Hepatocyte (in vitro differentiated cells): ENCODE data around the gene DAND5. TPM values are rescaled to one million over a fixed set of nuclear protein-coding genes. Genes with fewer than 3 reads are reported as not detected.

Experiments used
- DNase-seq: peaks from one replicate; pipeline ENCODE4 v3.0.0-alpha.2; 2016; ENCODE audit warnings: low spot score
- H2AFZ ChIP-seq: fragments of 200-600 bp; sonication (generic); 2 replicates; pipeline ENCODE4 v1.6.0; 2016; ENCODE audit warnings: antibody characterized with exemption, mild to moderate bottlenecking
- H3K27ac ChIP-seq: fragments of 200-600 bp; sonication (generic); 2 replicates; pipeline ENCODE4 v1.5.1; 2016; ENCODE audit warnings: mild to moderate bottlenecking
- H3K27me3 ChIP-seq: fragments of 200-600 bp; sonication (generic); 2 replicates; pipeline ENCODE4 v1.6.1; 2016
- H3K36me3 ChIP-seq: fragments of 200-600 bp; sonication (generic); replicated peaks from 2 replicates; pipeline ENCODE4 v1.5.1; 2016; ENCODE audit warnings: low read depth; ENCODE audit not compliant: insufficient read depth
- H3K4me1 ChIP-seq: fragments of 200-600 bp; sonication (generic); 2 replicates; pipeline ENCODE4 v1.5.1; 2016; ENCODE audit warnings: mild to moderate bottlenecking, moderate library complexity; ENCODE audit not compliant: insufficient read depth
- H3K4me2 ChIP-seq: fragments of 200-600 bp; sonication (generic); 2 replicates; pipeline ENCODE4 v1.6.0; 2016
- H3K4me3 ChIP-seq: fragments of 200-600 bp; sonication (generic); 2 replicates; pipeline ENCODE4 v1.5.1; 2016; ENCODE audit warnings: mild to moderate bottlenecking
- H3K79me2 ChIP-seq: fragments of 200-600 bp; sonication (generic); 2 replicates; pipeline ENCODE4 v1.6.0; 2017; ENCODE audit warnings: mild to moderate bottlenecking
- H3K9me2 ChIP-seq: fragments of 200-600 bp; sonication (generic); replicated peaks from 2 replicates; pipeline ENCODE4 v1.6.0; 2017; ENCODE audit warnings: mild to moderate bottlenecking; ENCODE audit not compliant: insufficient read depth
- H3K9me3 ChIP-seq: fragments of 200-600 bp; sonication (generic); 2 replicates; pipeline ENCODE4 v1.5.1; 2016; ENCODE audit warnings: low read depth, mild to moderate bottlenecking
- H4K20me1 ChIP-seq: fragments of 200-600 bp; sonication (generic); 2 replicates; pipeline ENCODE4 v1.6.0; 2016; ENCODE audit warnings: mild to moderate bottlenecking; ENCODE audit not compliant: insufficient read depth, poor library complexity, severe bottlenecking
- CTCF ChIP-seq: fragments of 200-600 bp; sonication (generic); IDR thresholded peaks from 2 replicates; pipeline ENCODE4 v1.5.1; 2016; ENCODE audit warnings: antibody characterized with exemption, mild to moderate bottlenecking; ENCODE audit not compliant: poor library complexity
- EZH2 ChIP-seq: fragments of 200-600 bp; sonication (generic); IDR thresholded peaks from 2 replicates; pipeline ENCODE4 v1.6.1; 2016; ENCODE audit warnings: antibody characterized with exemption, mild to moderate bottlenecking, borderline replicate concordance
- EZH2phosphoT487 ChIP-seq: fragments of 200-600 bp; sonication (generic); IDR thresholded peaks from one replicate; pipeline ENCODE4 v1.6.1; 2018; ENCODE audit warnings: antibody characterized with exemption, mild to moderate bottlenecking, low read depth, moderate library complexity; ENCODE audit not compliant: unreplicated experiment, severe bottlenecking
- WGBS: methylation state at CpG from one replicate; pipeline ENCODE4 v1.1.6; 2016; ENCODE audit warnings: low lambda C conversion rate; ENCODE audit errors: missing lambda C conversion rate; 5-methylcytosine and 5-hydroxymethylcytosine counted together
- polyA plus RNA-seq: library from polyadenylated mRNA; unstranded; fragments of >200 nt; fragmentation: Nextera tagmentation; extraction: Ambion mirVana; gene quantifications from 2 replicates; pipeline ENCODE4 v1.2.1, GENCODE V29; 2016
- total RNA-seq: library from RNA; depleted of rRNA; stranded (reverse); fragments of >200 nt; gene quantifications from 2 replicates; pipeline ENCODE4 v1.2.3, GENCODE V29; 2014

Gene DAND5
- total and polyA plus RNA-seq, 2 experiments from 2014 or later, result 0.17 TPM; not detected in 1

DNA sequence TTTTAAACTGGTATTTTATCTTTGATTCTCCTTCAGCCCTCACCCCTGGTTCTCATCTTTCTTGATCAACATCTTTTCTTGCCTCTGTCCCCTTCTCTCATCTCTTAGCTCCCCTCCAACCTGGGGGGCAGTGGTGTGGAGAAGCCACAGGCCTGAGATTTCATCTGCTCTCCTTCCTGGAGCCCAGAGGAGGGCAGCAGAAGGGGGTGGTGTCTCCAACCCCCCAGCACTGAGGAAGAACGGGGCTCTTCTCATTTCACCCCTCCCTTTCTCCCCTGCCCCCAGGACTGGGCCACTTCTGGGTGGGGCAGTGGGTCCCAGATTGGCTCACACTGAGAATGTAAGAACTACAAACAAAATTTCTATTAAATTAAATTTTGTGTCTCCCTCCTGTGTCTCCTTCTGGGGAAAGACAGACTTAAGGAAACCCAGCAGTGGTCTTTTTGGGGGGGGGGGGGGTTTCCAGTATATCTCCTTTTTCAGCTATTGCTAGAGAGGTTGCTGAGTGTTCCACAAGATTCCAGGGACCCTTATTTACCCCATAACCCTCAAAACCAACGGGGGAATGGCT, 25.2 kb upstream of the DAND5 start:
- Histone ChIP-seq H3K79me2 (peaks cover 67% of the 10 kb centered on the region), H3K36me3 (no peaks in the 10 kb centered on the region), H3K4me2 (peak overlapping the region; percentile 29), H3K27ac (peak overlapping the region; percentile 88), H3K4me1 (peaks cover 48% of the 10 kb centered on the region), H3K27me3 (no peaks in the 10 kb centered on the region), H3K4me3 (no peak overlapping the region), H3K9me3 (no peaks in the 10 kb centered on the region), H4K20me1 (peaks cover 36% of the 10 kb centered on the region), H3K9me2 (no peaks in the 10 kb centered on the region), H2AFZ (no peak overlapping the region)
- WGBS, result 93% methylated on average over 2 of the region's 2 CpGs
- DNase-seq, result no peak
- TF ChIP-seq EZH2 (no peak), EZH2phosphoT487 (no peak), CTCF (no peak)

GRCh38 chr19:12945479-12946091, 23.8 kb upstream of the DAND5 start, which contains the start of gene RAD23A:
RAD23A (plus strand) TSS chr19:12945862; CDS start chr19:12945949, 87 bp downstream.
- Histone ChIP-seq H4K20me1 (peaks cover 22% of the 10 kb centered on the region), H3K9me3 (no peaks in the 10 kb centered on the region), H3K4me3 (peak within 1 kb of the TSS; percentile 48), H3K9me2 (no peaks in the 10 kb centered on the region), H3K27ac (peak within 1 kb of the TSS; percentile 96), H3K4me2 (peak within 1 kb of the TSS; percentile 88), H2AFZ (no peak within 1 kb of the TSS), H3K79me2 (peaks cover 53% of the 10 kb centered on the region), H3K36me3 (no peaks in the 10 kb centered on the region), H3K27me3 (no peaks in the 10 kb centered on the region), H3K4me1 (peaks cover 37% of the 10 kb centered on the region)
- peak; percentile 100 for DNase-seq
- TF ChIP-seq EZH2phosphoT487 (no peak), EZH2 (no peak), CTCF (no peak)
- under 1% methylated on average over 53 of the region's 62 CpGs for WGBS

GRCh38 chr19:12946092-12946721, 23.2 kb upstream of the DAND5 start:
- H3K9me2 ChIP-seq, result no peaks in the 10 kb centered on the region
- H3K27me3 ChIP-seq, result no peaks in the 10 kb centered on the region
- no peaks in the 10 kb centered on the region for H3K36me3 ChIP-seq
- peaks cover 31% of the 10 kb centered on the region for H3K4me1 ChIP-seq
- H2AFZ ChIP-seq, result no peak overlapping the region
- peak overlapping the region; percentile 48 for H3K4me3 ChIP-seq
- H3K27ac ChIP-seq, result peak overlapping the region; percentile 96
- peaks cover 51% of the 10 kb centered on the region for H3K79me2 ChIP-seq
- H4K20me1 ChIP-seq, result peaks cover 16% of the 10 kb centered on the region
- TF ChIP-seq CTCF (no peak), EZH2phosphoT487 (no peak), EZH2 (no peak)
- WGBS, result 3% methylated on average over 23 of the region's 40 CpGs
- peak overlapping the region; percentile 88 for H3K4me2 ChIP-seq
- H3K9me3 ChIP-seq, result no peaks in the 10 kb centered on the region
- peak; percentile 91 for DNase-seq
